GM12878 (cell line): ENCODE measurements around the gene SUFU. TPM values are rescaled to one million over a fixed set of nuclear protein-coding genes. Genes with fewer than 3 reads are reported as not detected.

Source experiments
- ATAC-seq: fragments of 200-7000 bp; cut with Tn5 transposase; 3 replicates; pipeline ENCODE4 v1.9.1; 2020; ENCODE audit warnings: mild to moderate bottlenecking, moderate library complexity
- BruUV-seq: library from RNA; stranded (reverse); fragments of 400-500 nt; replicated peaks from 2 replicates; lab custom pipeline; 2021; lab: Mats Ljungman, UMichigan
- CTCF ChIA-PET: fragments of 300-600 bp; sonication (Branson Sonifier 250); formaldehyde crosslinking; extraction: SDS; loops from one replicate; lab custom pipeline; 2021; ENCODE audit warnings: inconsistent platforms; lab: Yijun Ruan, JAX
- POLR2A ChIA-PET: fragments of 350-600 bp; formaldehyde crosslinking; extraction: SDS; loops from one replicate; lab custom pipeline; 2021; ENCODE audit warnings: inconsistent platforms; lab: Charles Lee
- RAD21 ChIA-PET: fragments of 300-600 bp; sonication (Branson Sonifier 250); formaldehyde crosslinking; loops from one replicate; lab custom pipeline; 2023; ENCODE audit warnings: antibody characterized with exemption; ENCODE audit not compliant: unreplicated experiment; lab: Charles Lee
- SMC1A ChIA-PET: fragments of 300-600 bp; sonication (Branson Sonifier 250); formaldehyde crosslinking; loops from one replicate; lab custom pipeline; 2023; ENCODE audit not compliant: unreplicated experiment, uncharacterized antibody; lab: Charles Lee
- DNase-seq: peaks from one replicate; pipeline ENCODE4 v3.0.0-alpha.2; 2011; ENCODE audit warnings: low read depth, low spot score
- FAIRE-seq: peaks from 3 replicates; lab custom pipeline; 2011; peaks lifted over from hg19 to GRCh38; lab: Jason Lieb, UNC
- H2AFZ ChIP-seq: 2 replicates; pipeline ENCODE4 v1.6.0; 2011; ENCODE audit warnings: low read depth, low read length, control low read depth; ENCODE audit not compliant: control insufficient read depth
- H3K27ac ChIP-seq: 2 replicates; pipeline ENCODE4 v1.5.1; 2011; ENCODE audit warnings: control low read depth; ENCODE audit not compliant: control insufficient read depth, insufficient read depth
- H3K27me3 ChIP-seq, 2 experiments: replicated peaks in 1 of 2; 2 replicates each; pipeline versions ENCODE4 v1.6.0 to v1.6.1; 2011; ENCODE audit warnings: low read length in 1 of 2; ENCODE audit not compliant: control insufficient read depth in 2 of 2, insufficient read depth in 2 of 2
- H3K36me3 ChIP-seq, 2 experiments: 2 replicates each; pipeline ENCODE4 v1.5.1; 2011; ENCODE audit warnings: low read length in 1 of 2; ENCODE audit not compliant: control insufficient read depth in 2 of 2, insufficient read depth in 2 of 2
- H3K4me1 ChIP-seq: 2 replicates; pipeline ENCODE4 v1.6.1; 2011; ENCODE audit warnings: mild to moderate bottlenecking, low read length, moderate library complexity, mixed read lengths; ENCODE audit not compliant: control insufficient read depth, insufficient read depth
- H3K4me2 ChIP-seq: 2 replicates; pipeline ENCODE4 v1.6.0; 2011; ENCODE audit warnings: control low read depth; ENCODE audit not compliant: control insufficient read depth, insufficient read depth
- H3K4me3 ChIP-seq: fragments of 200-600 bp; sonication (generic); 2 replicates; pipeline ENCODE4 v1.5.1; 2016
- H3K79me2 ChIP-seq: 2 replicates; pipeline ENCODE4 v1.6.0; 2011; ENCODE audit warnings: low read length; ENCODE audit not compliant: control insufficient read depth, insufficient read depth
- H3K9ac ChIP-seq: 2 replicates; pipeline ENCODE4 v1.8.0; 2011; ENCODE audit warnings: low read length, control low read depth, mixed read lengths; ENCODE audit not compliant: control insufficient read depth, insufficient read depth
- H3K9me3 ChIP-seq: replicated peaks from 3 replicates; pipeline ENCODE4 v1.5.1; 2011; ENCODE audit warnings: mild to moderate bottlenecking, low read length; ENCODE audit not compliant: control insufficient read depth, insufficient read depth
- H4K20me1 ChIP-seq: 2 replicates; pipeline ENCODE4 v1.6.0; 2011; ENCODE audit not compliant: control insufficient read depth, insufficient read depth
- BACH1 ChIP-seq: fragments of 450-650 bp; IDR thresholded peaks from 2 replicates; pipeline ENCODE4 v1.6.1; 2017; ENCODE audit warnings: mild to moderate bottlenecking, borderline replicate concordance
- CREB1 ChIP-seq: IDR thresholded peaks from 2 replicates; pipeline ENCODE4 v1.6.1; 2012; ENCODE audit warnings: low read depth, mild to moderate bottlenecking, inconsistent platforms
- DPF2 ChIP-seq: fragments of 450-650 bp; IDR thresholded peaks from 2 replicates; pipeline ENCODE4 v1.6.1; 2017; ENCODE audit warnings: mild to moderate bottlenecking
- FOS ChIP-seq: IDR thresholded peaks from 3 replicates; pipeline ENCODE4 v1.6.1; 2011; ENCODE audit warnings: borderline replicate concordance; ENCODE audit not compliant: insufficient read length; ENCODE audit errors: extremely low read depth
- IKZF2 ChIP-seq, 2 experiments: fragments of 450-650 bp; IDR thresholded peaks; 2 replicates each; pipeline ENCODE4 v1.6.1; 2017; ENCODE audit warnings: mild to moderate bottlenecking in 2 of 2, moderate library complexity in 2 of 2
- LARP7 ChIP-seq: fragments of 450-650 bp; IDR thresholded peaks from 2 replicates; pipeline ENCODE4 v1.6.1; 2017; ENCODE audit warnings: mild to moderate bottlenecking
- NBN ChIP-seq: fragments of 450-650 bp; IDR thresholded peaks from 2 replicates; pipeline ENCODE4 v1.6.1; 2016
- NRF1 ChIP-seq: conservative IDR thresholded peaks from 2 replicates; pipeline ENCODE4 v1.6.1; 2011; ENCODE audit warnings: mild to moderate bottlenecking, low read depth, low read length, improper control_type of control experiment
- SPI1 ChIP-seq: IDR thresholded peaks from 2 replicates; pipeline ENCODE4 v1.6.1; 2011; ENCODE audit warnings: low read depth, mild to moderate bottlenecking, low read length, moderate library complexity, borderline replicate concordance; ENCODE audit not compliant: insufficient read depth
- SREBF2 ChIP-seq: IDR thresholded peaks from 2 replicates; pipeline ENCODE4 v1.6.1; 2012; ENCODE audit warnings: mild to moderate bottlenecking, low read length
- STAT1 ChIP-seq: fragments of 450-650 bp; conservative IDR thresholded peaks from 2 replicates; pipeline ENCODE4 v1.6.1; 2014; ENCODE audit warnings: antibody characterized with exemption, mild to moderate bottlenecking
- ZNF384 ChIP-seq: IDR thresholded peaks from 2 replicates; pipeline ENCODE4 v1.6.1; 2012; ENCODE audit warnings: low read depth, mild to moderate bottlenecking, low read length, improper control_type of control experiment, borderline replicate concordance
- WGBS: methylation state at CpG from one replicate; pipeline ENCODE4 v1.1.6; 2016; ENCODE audit warnings: low lambda C conversion rate; ENCODE audit not compliant: insufficient replicate concordance, insufficient coverage; ENCODE audit errors: missing lambda C conversion rate; 5-methylcytosine and 5-hydroxymethylcytosine counted together
- in situ Hi-C: fragments of 300-500 bp; cut with MboI; formaldehyde crosslinking; loops from 9 replicates; pipeline ENCODE4 v1.14.3; 2018; ENCODE audit warnings: mixed read lengths
- intact Hi-C: fragments of 100-400 bp; cut with micrococcal nuclease; formaldehyde crosslinking; loops from one replicate; pipeline ENCODE4 v1.14.2; 2022; ENCODE audit not compliant: unreplicated experiment
- polyA plus RNA-seq, 11 experiments: library from polyadenylated mRNA; depleted of rRNA in 4 of 11; unstranded in 6 of 11; stranded (reverse) in 5 of 11; fragments of >200 nt; fragmentation: Nextera tagmentation in 4 of 11; fragmentation: Illumina TruSeq in 1 of 11; extraction: Ambion mirVana in 4 of 11; extraction: Trizol in 1 of 11; gene quantifications; 1 replicate in 1 of 11; 2 replicates in 10 of 11; pipeline versions ENCODE4 v1.2.1 to v1.2.3, GENCODE V29; 2011 to 2016; ENCODE audit warnings: inconsistent platforms in 2 of 11, missing spikeins in 2 of 11, low read depth in 1 of 11
- total RNA-seq, 4 experiments: library from RNA; depleted of rRNA in 3 of 4; stranded (reverse); fragments of >200 nt in 3 of 4; fragmentation: Illumina TruSeq in 1 of 4; extraction: Trizol in 1 of 4; gene quantifications; 2 replicates each; pipeline versions ENCODE4 v1.2.1 to v1.2.3, GENCODE V29; 2013 to 2021
- TF ChIP-seq, protein P1 (sequence below), 3 experiments: IDR thresholded peaks in 2 of 3; conservative IDR thresholded peaks in 1 of 3; 2 replicates each; pipeline ENCODE4 v1.5.1; 2011; ENCODE audit warnings: low read depth in 3 of 3, low read length in 3 of 3, mild to moderate bottlenecking in 3 of 3, control low read depth in 2 of 3, moderate library complexity in 2 of 3, inconsistent platforms in 1 of 3, mixed read lengths in 1 of 3; ENCODE audit not compliant: control insufficient read depth in 2 of 3, insufficient read depth in 1 of 3; ENCODE audit errors: extremely low read depth in 1 of 3
- TF ChIP-seq, protein P2 (sequence below): fragments of 450-650 bp; IDR thresholded peaks from 2 replicates; pipeline ENCODE4 v1.6.1; 2016; ENCODE audit warnings: mild to moderate bottlenecking

The SUFU gene
- total and polyA plus RNA-seq, 10 of the 15 experiments (the other 5 are each of a cell fraction or from before 2014, with no cell fraction given) = 0.68 to 7.7 (median 2.4) TPM

DNA sequence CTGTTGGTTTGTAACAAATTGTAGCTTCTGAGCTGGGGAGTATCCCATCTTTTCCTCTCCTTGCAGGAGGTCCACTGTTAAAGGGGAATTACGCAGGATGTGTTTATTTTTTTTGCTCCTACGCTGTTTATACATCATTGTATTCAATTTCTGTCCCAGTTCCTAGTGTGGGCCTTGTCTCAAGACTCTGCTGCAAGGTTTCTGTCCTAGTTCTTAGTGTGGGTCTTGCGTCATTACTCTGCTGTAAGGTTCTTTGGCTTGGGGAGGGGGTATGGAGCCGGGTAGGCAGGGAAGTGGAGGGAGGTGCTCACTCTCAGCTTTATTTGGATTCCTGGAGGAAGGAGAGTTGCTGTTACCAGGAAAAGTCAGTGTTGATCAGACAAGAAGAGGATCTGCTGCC is 76.5 kb downstream of the SUFU start:
- Histone ChIP-seq H3K4me1 (no peaks in the 10 kb centered on the region), H3K79me2 (no peaks in the 10 kb centered on the region), H3K4me2 (no peak overlapping the region), H3K4me3 (no peak overlapping the region), H2AFZ (no peak overlapping the region), H3K9me3 (no peaks in the 10 kb centered on the region), H3K9ac (no peak overlapping the region), H3K27ac (no peak overlapping the region), H3K27me3 (no peaks in the 10 kb centered on the region), H4K20me1 (no peaks in the 10 kb centered on the region), H3K36me3 (no peaks in the 10 kb centered on the region)
- 64% methylated on average over 4 of the region's 4 CpGs for WGBS
- no peak for FAIRE-seq
- BruUV-seq = no TSS peak
- in situ Hi-C loops = no loop called here
- CTCF ChIA-PET = interaction anchor here (0.7 to 8.9 kb wide), 3 partner anchors 73 to 128 kb away, joined by 3 to 325 read pairs (median 45); partner anchors contain the start of genes ACTR1A and SUFU
- SMC1A ChIA-PET = interaction anchor here (0.7 to 4.4 kb wide), 3 partner anchors 73 to 79 kb away, joined by 4 to 32 read pairs (median 4); partner anchors contain the start of genes ACTR1A and SUFU
- RAD21 ChIA-PET = interaction anchor here (0.7 to 7.0 kb wide), 5 partner anchors 26 to 345 kb away, joined by 3 to 206 read pairs (median 4); partner anchors contain the start of genes ACTR1A and SUFU
- intact Hi-C loops = loop anchor here (5.0 kb wide), 2 partner anchors 188 to 348 kb away; no protein-coding TSS in a partner anchor
- POLR2A ChIA-PET = no interaction called here
- no peak for DNase-seq
- TF ChIP-seq ZNF384 = no peak
- ATAC-seq = no peak

DNA sequence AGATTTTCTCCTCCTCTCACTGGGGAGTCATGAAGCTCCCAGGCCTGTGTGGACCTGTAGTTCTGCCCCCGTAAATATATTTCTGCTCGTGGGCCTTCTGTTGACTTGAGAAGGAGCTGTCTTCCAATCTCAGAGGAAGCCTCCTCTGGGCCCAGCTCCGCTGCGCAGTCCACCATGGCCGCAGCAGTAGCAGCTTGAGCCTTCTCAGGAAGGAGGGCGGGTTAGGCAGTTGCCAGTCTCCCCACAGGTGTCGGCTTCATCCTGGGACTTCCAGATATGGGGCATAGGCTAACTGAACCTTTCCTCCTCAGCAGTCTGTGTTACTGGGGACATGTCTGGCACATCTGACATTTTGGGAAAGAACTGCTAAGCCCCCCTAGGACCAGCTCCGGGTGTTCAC is 77.6 kb downstream of the SUFU start:
- no TSS peak for BruUV-seq
- no peak overlapping the region for H3K4me3 ChIP-seq
- H3K36me3 ChIP-seq = no peaks in the 10 kb centered on the region
- intact Hi-C loops = loop anchor here (5.0 kb wide), 2 partner anchors 189 to 349 kb away; no protein-coding TSS in a partner anchor
- POLR2A ChIA-PET = interaction anchor here (0.7 to 3.1 kb wide), 2 partner anchors 78 to 139 kb away, joined by 5 to 24 read pairs; partner anchors contain the start of genes ACTR1A and SUFU
- DNase-seq (no peak), ATAC-seq (no peak), FAIRE-seq (no peak)
- no peak overlapping the region for H3K9ac ChIP-seq
- no peaks in the 10 kb centered on the region for H3K4me1 ChIP-seq
- no peaks in the 10 kb centered on the region for H3K27me3 ChIP-seq
- no peaks in the 10 kb centered on the region for H4K20me1 ChIP-seq
- H3K79me2 ChIP-seq = no peaks in the 10 kb centered on the region
- in situ Hi-C loops = no loop called here
- no peak overlapping the region for H3K27ac ChIP-seq
- SMC1A ChIA-PET = interaction anchor here (0.9 to 4.0 kb wide), 5 partner anchors 14 to 75 kb away, joined by 3 to 137 read pairs (median 3); partner anchors contain the start of genes ACTR1A and SUFU
- TF ChIP-seq SREBF2 (no peak), BACH1 (no peak), FOS (no peak), SPI1 (no peak), LARP7 (no peak), NBN (no peak), CREB1 (no peak), DPF2 (no peak), IKZF2 (IDR thresholded peaks at IDR 0.05) (no peak), NRF1 (no peak), STAT1 (no peak)
- TF ChIP-seq, protein P1, sequence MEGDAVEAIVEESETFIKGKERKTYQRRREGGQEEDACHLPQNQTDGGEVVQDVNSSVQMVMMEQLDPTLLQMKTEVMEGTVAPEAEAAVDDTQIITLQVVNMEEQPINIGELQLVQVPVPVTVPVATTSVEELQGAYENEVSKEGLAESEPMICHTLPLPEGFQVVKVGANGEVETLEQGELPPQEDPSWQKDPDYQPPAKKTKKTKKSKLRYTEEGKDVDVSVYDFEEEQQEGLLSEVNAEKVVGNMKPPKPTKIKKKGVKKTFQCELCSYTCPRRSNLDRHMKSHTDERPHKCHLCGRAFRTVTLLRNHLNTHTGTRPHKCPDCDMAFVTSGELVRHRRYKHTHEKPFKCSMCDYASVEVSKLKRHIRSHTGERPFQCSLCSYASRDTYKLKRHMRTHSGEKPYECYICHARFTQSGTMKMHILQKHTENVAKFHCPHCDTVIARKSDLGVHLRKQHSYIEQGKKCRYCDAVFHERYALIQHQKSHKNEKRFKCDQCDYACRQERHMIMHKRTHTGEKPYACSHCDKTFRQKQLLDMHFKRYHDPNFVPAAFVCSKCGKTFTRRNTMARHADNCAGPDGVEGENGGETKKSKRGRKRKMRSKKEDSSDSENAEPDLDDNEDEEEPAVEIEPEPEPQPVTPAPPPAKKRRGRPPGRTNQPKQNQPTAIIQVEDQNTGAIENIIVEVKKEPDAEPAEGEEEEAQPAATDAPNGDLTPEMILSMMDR (IDR thresholded peaks at IDR 0.05 in 2 of 3, conservative IDR thresholded peaks at IDR 0.05 in 1 of 3; ENCODE audit: control insufficient read depth in 2 of 3, extremely low read depth in 1 of 3, insufficient read depth in 1 of 3, low read depth in 3 of 3, low read length in 3 of 3) = no peak
- TF ChIP-seq, protein P2, sequence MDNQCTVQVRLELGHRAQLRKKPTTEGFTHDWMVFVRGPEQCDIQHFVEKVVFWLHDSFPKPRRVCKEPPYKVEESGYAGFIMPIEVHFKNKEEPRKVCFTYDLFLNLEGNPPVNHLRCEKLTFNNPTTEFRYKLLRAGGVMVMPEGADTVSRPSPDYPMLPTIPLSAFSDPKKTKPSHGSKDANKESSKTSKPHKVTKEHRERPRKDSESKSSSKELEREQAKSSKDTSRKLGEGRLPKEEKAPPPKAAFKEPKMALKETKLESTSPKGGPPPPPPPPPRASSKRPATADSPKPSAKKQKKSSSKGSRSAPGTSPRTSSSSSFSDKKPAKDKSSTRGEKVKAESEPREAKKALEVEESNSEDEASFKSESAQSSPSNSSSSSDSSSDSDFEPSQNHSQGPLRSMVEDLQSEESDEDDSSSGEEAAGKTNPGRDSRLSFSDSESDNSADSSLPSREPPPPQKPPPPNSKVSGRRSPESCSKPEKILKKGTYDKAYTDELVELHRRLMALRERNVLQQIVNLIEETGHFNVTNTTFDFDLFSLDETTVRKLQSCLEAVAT = no peak
- H2AFZ ChIP-seq = no peak overlapping the region
- RAD21 ChIA-PET = interaction anchor here (2.9 to 7.0 kb wide), 2 partner anchors 77 to 103 kb away, joined by 23 to 206 read pairs; partner anchors contain the start of genes ACTR1A and SUFU
- CTCF ChIA-PET = interaction anchor here (0.8 to 8.9 kb wide), 4 partner anchors 15 to 128 kb away, joined by 3 to 325 read pairs (median 24); partner anchors contain the start of genes ACTR1A and SUFU
- no peak overlapping the region for H3K4me2 ChIP-seq
- H3K9me3 ChIP-seq = no peaks in the 10 kb centered on the region
- 84% methylated on average over 8 of the region's 8 CpGs for WGBS
